Measurements from ENCODE around the gene EEIG1.

Gene EEIG1

DNA sequence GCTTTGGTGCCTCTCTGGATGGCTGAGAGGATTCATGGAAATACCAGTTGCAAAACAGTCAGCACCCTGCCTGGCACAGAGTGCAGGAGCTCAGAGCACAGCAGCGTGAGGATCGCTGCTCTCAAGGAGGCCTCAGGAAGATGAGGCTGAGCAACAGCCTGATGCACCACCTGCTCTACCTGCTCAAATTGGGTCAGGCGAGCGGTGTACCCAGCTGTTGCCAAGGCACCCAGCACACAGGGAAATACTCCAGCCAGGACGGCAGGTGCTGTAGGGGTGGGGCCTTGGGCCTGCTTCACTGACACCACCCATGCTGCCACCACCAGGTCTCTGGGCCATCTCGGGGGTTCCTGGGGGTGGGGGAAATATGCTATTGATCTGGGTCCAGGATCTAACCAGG is 4.3 kb downstream of the EEIG1 start:
- Histone ChIP-seq H2AFZ (ENCODE audit: low read depth, low read length, severe bottlenecking) (no peak overlapping the region), H3K36me3 (ENCODE audit: low read length) (peaks cover 10% of the 10 kb centered on the region; the same call in 1 of the 2 replicates), H3K9ac (ENCODE audit: low read length) (peak overlapping the region; percentile 93), H3K4me2 (ENCODE audit: low read depth, low read length, poor library complexity, severe bottlenecking) (peak overlapping the region; percentile 92), H3K9me2 (replicated peaks; ENCODE audit: insufficient read depth, low read length) (no peaks in the 10 kb centered on the region), H3F3A (ENCODE audit: insufficient read depth) (peaks cover 75% of the 10 kb centered on the region), H3K27ac (ENCODE audit: low read depth, low read length) (peak overlapping the region; percentile 97), H3K79me2 (ENCODE audit: insufficient read depth, low read length) (peaks cover 88% of the 10 kb centered on the region), H3K4me3 (ENCODE audit: insufficient read depth, low read length, poor library complexity, severe bottlenecking) (peak overlapping the region; percentile 95), H3K27me3 (ENCODE audit: low read length) (no peaks in the 10 kb centered on the region), H3K9me3 (ENCODE audit: insufficient read depth, low read length) (no peaks in the 10 kb centered on the region), H4K20me1 (ENCODE audit: low read depth, low read length) (no peaks in the 10 kb centered on the region; the same call in 1 of the 2 replicates)
- TF ChIP-seq, protein P1, sequence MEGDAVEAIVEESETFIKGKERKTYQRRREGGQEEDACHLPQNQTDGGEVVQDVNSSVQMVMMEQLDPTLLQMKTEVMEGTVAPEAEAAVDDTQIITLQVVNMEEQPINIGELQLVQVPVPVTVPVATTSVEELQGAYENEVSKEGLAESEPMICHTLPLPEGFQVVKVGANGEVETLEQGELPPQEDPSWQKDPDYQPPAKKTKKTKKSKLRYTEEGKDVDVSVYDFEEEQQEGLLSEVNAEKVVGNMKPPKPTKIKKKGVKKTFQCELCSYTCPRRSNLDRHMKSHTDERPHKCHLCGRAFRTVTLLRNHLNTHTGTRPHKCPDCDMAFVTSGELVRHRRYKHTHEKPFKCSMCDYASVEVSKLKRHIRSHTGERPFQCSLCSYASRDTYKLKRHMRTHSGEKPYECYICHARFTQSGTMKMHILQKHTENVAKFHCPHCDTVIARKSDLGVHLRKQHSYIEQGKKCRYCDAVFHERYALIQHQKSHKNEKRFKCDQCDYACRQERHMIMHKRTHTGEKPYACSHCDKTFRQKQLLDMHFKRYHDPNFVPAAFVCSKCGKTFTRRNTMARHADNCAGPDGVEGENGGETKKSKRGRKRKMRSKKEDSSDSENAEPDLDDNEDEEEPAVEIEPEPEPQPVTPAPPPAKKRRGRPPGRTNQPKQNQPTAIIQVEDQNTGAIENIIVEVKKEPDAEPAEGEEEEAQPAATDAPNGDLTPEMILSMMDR (IDR thresholded peaks at IDR 0.05; ENCODE audit: insufficient read depth, low read length, poor library complexity, severe bottlenecking), result no peak
- no peak for TF ChIP-seq EZH2phosphoT487 (conservative IDR thresholded peaks at IDR 0.05; ENCODE audit: low read length)

DNA sequence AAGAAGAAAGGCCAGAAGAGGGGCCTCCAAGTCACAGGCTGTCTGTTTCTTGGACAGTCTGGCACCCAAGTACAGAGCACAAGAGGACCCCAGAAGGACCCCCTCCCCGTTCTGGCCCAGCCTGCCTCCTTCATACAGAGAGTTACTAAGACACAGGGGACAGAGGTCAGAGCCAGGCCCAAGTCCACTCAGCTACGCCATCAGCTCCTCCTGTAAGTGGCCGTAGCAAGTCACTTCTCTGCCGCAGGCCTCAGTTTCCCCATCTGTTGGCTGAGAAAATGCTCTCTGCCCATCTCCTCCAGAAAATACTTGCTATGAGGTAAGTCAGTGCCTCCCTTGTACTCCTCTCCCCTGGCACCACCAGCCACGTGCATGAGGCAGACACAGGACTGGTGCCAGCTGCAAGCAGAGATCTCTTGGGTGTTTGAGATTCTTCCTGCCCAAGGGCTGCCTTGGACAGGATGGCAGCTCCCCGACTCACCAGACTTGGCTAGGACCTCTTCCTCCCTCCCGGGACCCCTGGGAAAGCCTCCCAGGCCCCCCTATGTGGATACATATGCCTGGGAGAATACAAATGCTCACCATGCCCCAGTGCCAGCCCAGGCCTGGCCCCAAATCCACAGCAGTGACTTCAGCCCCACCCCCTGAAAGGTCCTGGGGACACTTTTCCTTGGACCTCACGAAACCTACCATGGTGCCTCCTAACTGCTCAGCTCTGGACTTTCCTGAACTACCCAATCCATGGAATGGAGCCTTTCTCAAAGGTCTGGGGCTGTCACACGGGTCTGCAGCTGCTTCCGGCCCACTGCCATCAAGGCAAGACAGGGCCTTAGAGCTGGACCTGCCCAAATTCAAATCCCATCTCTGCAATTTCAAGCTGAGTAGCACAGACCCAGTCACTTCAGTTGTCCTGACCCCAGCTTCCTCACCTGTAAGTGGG is 5.1 kb downstream of the EEIG1 start:
- Histone ChIP-seq H3K9me2 (replicated peaks; ENCODE audit: insufficient read depth, low read length) (no peaks in the 10 kb centered on the region), H3K9me3 (ENCODE audit: insufficient read depth, low read length) (no peaks in the 10 kb centered on the region), H3K27me3 (ENCODE audit: low read length) (no peaks in the 10 kb centered on the region), H3K36me3 (ENCODE audit: low read length) (peaks cover 10% of the 10 kb centered on the region; the same call in 1 of the 2 replicates), H3K79me2 (ENCODE audit: insufficient read depth, low read length) (peaks cover 95% of the 10 kb centered on the region), H2AFZ (ENCODE audit: low read depth, low read length, severe bottlenecking) (no peak overlapping the region), H3F3A (ENCODE audit: insufficient read depth) (peaks cover 78% of the 10 kb centered on the region), H3K9ac (ENCODE audit: low read length) (peak overlapping the region; percentile 93), H3K27ac (ENCODE audit: low read depth, low read length) (peak overlapping the region; percentile 97), H3K4me2 (ENCODE audit: low read depth, low read length, poor library complexity, severe bottlenecking) (peak overlapping the region; percentile 92), H4K20me1 (ENCODE audit: low read depth, low read length) (no peaks in the 10 kb centered on the region; the same call in 1 of the 2 replicates), H3K4me3 (ENCODE audit: insufficient read depth, low read length, poor library complexity, severe bottlenecking) (peak overlapping the region; percentile 95)
- TF ChIP-seq, protein P1 (IDR thresholded peaks at IDR 0.05; ENCODE audit: insufficient read depth, low read length, poor library complexity, severe bottlenecking), result no peak
- TF ChIP-seq EZH2phosphoT487 (conservative IDR thresholded peaks at IDR 0.05; ENCODE audit: low read length), result no peak

DNA sequence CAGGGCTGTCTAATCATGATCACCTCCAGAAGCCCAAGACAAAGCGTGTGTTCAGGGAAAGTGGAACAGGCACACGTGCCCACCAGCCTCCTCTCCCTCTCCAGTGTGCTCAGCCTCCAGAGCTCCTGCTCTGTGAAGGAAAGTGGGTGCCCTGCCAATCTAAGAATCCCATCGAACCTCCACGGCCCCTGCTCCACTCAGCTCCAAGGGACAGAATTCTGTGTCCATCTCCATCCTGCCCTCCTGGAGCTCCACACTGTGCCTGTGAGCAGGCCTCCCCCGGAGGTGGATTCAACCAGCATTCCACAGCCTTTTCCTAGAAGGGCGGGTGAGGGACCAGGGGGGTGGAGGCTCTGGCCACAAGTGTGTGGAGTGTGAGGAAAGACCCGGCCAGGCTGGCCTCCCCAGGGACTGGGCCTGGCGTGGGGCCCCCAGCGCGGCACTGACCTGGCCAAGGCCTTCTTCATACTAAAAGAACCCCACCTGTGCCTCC is 6.0 kb downstream of the EEIG1 start:
- Histone ChIP-seq H3K27ac (ENCODE audit: low read depth, low read length) (peak overlapping the region; percentile 97), H3K9me3 (ENCODE audit: insufficient read depth, low read length) (no peaks in the 10 kb centered on the region), H2AFZ (ENCODE audit: low read depth, low read length, severe bottlenecking) (no peak overlapping the region), H3K4me3 (ENCODE audit: insufficient read depth, low read length, poor library complexity, severe bottlenecking) (peak overlapping the region; percentile 95), H3K9ac (ENCODE audit: low read length) (peak overlapping the region; percentile 93), H3F3A (ENCODE audit: insufficient read depth) (peaks cover 77% of the 10 kb centered on the region), H4K20me1 (ENCODE audit: low read depth, low read length) (no peaks in the 10 kb centered on the region; the same call in 1 of the 2 replicates), H3K27me3 (ENCODE audit: low read length) (no peaks in the 10 kb centered on the region), H3K36me3 (ENCODE audit: low read length) (peaks cover 10% of the 10 kb centered on the region; the same call in 1 of the 2 replicates), H3K4me2 (ENCODE audit: low read depth, low read length, poor library complexity, severe bottlenecking) (peak overlapping the region; percentile 92), H3K79me2 (ENCODE audit: insufficient read depth, low read length) (peaks cover 98% of the 10 kb centered on the region), H3K9me2 (replicated peaks; ENCODE audit: insufficient read depth, low read length) (no peaks in the 10 kb centered on the region)
- TF ChIP-seq EZH2phosphoT487 (conservative IDR thresholded peaks at IDR 0.05; ENCODE audit: low read length), result no peak

Data from SU-DHL-6 (cell line).